Ascending aorta (tissue), 2 donors: ENCODE data around the gene ST8SIA1. TPM values are rescaled to one million over a fixed set of nuclear protein-coding genes. Genes with fewer than 3 reads are reported as not detected.

Experiments used
- DNase-seq, 2 donors: peaks; one replicate each; pipeline ENCODE4 v3.0.0-alpha.2; 2019; ENCODE audit warnings: low spot score in 2 of 2
- H3K27ac ChIP-seq, 2 donors: fragments of 200-600 bp; sonication (generic); one replicate each; pipeline ENCODE4 v1.5.1; 2016 to 2017; ENCODE audit warnings: mild to moderate bottlenecking in 1 of 2
- H3K27me3 ChIP-seq: fragments of 200-600 bp; sonication (generic); one replicate; pipeline ENCODE4 v1.5.1; 2017
- H3K36me3 ChIP-seq, 2 donors: fragments of 200-600 bp; sonication (generic); one replicate each; pipeline ENCODE4 v1.5.1; 2016
- H3K4me1 ChIP-seq, 2 donors: fragments of 200-600 bp; sonication (generic); one replicate each; pipeline ENCODE4 v1.5.1; 2016 to 2017; ENCODE audit warnings: mild to moderate bottlenecking in 1 of 2
- H3K4me3 ChIP-seq, 2 donors: fragments of 200-600 bp; sonication (generic); one replicate each; pipeline ENCODE4 v1.5.1; 2016 to 2017; ENCODE audit warnings: mild to moderate bottlenecking in 1 of 2
- H3K9me3 ChIP-seq, 2 donors: fragments of 200-600 bp; sonication (generic); one replicate each; pipeline ENCODE4 v1.5.1; 2016
- intact Hi-C: fragments of 100-400 bp; cut with DNase I; formaldehyde crosslinking; loops from one replicate; pipeline ENCODE4 v1.15.1; 2023
- total RNA-seq: library from RNA; depleted of rRNA; stranded (reverse); fragments of >200 nt; gene quantifications from one replicate; pipeline ENCODE4 v1.1.0, GENCODE V29; 2016
- TF ChIP-seq, protein P1 (sequence below), 3 experiments: fragments of 200-600 bp in 2 of 3; fragments of 450-650 bp in 1 of 3; sonication (generic) in 2 of 3; IDR thresholded peaks; one replicate each; pipeline ENCODE4 v1.5.1; 2016 to 2019; ENCODE audit warnings: antibody characterized with exemption in 3 of 3, mild to moderate bottlenecking in 1 of 3, moderate library complexity in 1 of 3

The ST8SIA1 gene
- total RNA-seq, 1 donor from 2014 or later, result 9.7 TPM

DNA sequence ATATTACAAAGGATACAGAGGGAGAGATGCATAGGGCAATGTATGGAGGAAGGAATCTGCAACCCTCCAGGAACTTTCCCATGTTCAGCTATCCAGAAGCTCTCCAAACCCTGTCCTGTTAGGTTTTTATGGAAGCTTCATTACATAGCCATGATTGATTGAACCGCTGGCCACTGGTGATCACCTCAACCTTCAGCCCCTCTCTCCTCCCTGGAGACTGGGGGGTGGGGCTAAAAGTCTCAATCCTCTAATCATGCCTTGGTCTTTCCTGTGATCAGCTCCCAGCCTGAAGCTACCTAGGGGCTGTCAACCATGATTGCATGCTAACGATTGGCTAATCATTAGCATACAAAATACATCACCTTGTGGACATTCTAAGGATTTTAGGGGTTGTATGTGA is 123.4 kb downstream of the ST8SIA1 start:
- TF ChIP-seq, protein P1, sequence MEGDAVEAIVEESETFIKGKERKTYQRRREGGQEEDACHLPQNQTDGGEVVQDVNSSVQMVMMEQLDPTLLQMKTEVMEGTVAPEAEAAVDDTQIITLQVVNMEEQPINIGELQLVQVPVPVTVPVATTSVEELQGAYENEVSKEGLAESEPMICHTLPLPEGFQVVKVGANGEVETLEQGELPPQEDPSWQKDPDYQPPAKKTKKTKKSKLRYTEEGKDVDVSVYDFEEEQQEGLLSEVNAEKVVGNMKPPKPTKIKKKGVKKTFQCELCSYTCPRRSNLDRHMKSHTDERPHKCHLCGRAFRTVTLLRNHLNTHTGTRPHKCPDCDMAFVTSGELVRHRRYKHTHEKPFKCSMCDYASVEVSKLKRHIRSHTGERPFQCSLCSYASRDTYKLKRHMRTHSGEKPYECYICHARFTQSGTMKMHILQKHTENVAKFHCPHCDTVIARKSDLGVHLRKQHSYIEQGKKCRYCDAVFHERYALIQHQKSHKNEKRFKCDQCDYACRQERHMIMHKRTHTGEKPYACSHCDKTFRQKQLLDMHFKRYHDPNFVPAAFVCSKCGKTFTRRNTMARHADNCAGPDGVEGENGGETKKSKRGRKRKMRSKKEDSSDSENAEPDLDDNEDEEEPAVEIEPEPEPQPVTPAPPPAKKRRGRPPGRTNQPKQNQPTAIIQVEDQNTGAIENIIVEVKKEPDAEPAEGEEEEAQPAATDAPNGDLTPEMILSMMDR (IDR thresholded peaks at IDR 0.05), result no peak
- no peak for DNase-seq

DNA sequence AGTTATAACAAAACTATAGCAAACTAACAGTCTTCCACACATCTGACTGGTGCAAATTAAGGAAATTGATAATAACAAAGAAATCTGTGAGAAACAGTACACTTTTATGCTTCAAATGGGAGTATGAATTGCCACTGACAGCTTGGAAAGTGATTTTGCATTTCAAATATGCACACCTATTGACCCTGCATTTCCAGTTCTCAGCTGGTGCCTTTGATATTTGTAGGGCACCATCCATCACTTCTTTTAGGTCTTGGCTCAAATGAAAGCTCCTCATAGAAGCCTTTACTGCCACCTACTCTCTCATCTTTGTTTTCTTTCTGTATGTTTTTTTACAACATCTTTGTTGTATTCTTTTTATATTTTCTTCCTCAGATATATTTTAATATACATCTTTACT is 125.1 kb downstream of the ST8SIA1 start:
- TF ChIP-seq, protein P1 (IDR thresholded peaks at IDR 0.05), result no peak
- no peaks in the 10 kb centered on the region for H3K4me1 ChIP-seq
- no peaks in the 10 kb centered on the region for H3K27me3 ChIP-seq
- no peak overlapping the region for H3K27ac ChIP-seq
- no peaks in the 10 kb centered on the region for H3K9me3 ChIP-seq
- no peak overlapping the region for H3K4me3 ChIP-seq
- no peak for DNase-seq
- H3K36me3 ChIP-seq, result no peaks in the 10 kb centered on the region
- intact Hi-C loops, result no loop called here

More for the DNA sequence above, 123.4 kb downstream of the ST8SIA1 start:
- Histone ChIP-seq H3K9me3 (no peaks in the 10 kb centered on the region), H3K4me3 (no peak overlapping the region), H3K36me3 (no peaks in the 10 kb centered on the region), H3K27ac (no peak overlapping the region), H3K27me3 (no peaks in the 10 kb centered on the region), H3K4me1 (no peaks in the 10 kb centered on the region)
- intact Hi-C loops, result no loop called here

DNA sequence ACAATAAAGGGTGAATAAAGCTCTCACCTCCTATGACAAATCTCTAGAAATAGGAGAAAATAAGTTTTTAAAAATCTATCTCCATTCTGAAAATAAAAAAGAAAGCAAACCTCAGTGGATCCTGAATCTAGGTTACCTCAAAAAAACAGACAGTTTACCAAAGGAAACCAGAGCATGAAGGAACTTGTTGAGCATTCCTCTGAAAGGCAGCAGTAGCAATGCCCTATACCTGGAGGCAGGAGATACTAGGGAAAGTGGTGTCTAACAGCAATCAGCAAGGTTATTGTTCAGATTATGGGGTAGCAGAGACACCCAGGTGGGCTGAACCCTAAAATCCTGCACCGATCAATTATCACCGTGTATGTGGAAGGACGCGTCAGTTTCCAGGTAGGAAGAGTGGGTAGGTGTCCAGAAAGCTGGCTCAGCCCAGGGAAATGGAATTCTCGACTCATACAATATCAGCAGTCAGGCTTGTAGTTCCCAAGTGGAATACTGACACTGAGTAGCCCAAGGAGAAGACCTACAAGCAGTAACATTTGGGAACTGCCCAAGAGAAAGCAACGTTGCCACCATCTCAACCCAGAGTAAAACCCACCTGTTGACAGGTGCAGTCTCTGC is 128.3 kb downstream of the ST8SIA1 start:
- no peak overlapping the region for H3K4me3 ChIP-seq
- intact Hi-C loops, result no loop called here
- DNase-seq, result no peak
- no peaks in the 10 kb centered on the region for H3K9me3 ChIP-seq
- no peaks in the 10 kb centered on the region for H3K27me3 ChIP-seq
- H3K36me3 ChIP-seq, result no peaks in the 10 kb centered on the region
- TF ChIP-seq, protein P1 (IDR thresholded peaks at IDR 0.05), result no peak
- H3K4me1 ChIP-seq, result no peaks in the 10 kb centered on the region
- no peak overlapping the region for H3K27ac ChIP-seq

DNA sequence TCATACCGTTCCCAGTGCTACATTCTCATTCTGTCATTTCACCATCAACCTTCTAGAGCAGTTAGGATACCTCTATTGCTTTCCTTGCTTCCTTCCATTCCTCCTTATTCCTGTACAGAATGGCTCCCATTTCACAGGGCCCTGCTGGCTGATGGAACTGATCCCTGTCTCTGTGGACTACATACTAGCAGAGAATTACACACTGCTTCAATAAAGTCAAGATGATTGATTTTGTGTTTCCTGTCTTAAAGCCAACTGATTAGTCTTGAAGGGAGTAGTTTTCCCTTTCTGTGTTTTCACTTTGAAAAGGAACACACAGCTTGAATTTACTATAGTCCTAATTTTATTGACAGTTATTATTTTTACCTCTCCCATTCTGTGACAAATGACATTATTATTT is 130.1 kb downstream of the ST8SIA1 start:
- Histone ChIP-seq H3K9me3 (no peaks in the 10 kb centered on the region), H3K27ac (no peak overlapping the region), H3K36me3 (no peaks in the 10 kb centered on the region), H3K27me3 (no peaks in the 10 kb centered on the region), H3K4me3 (no peak overlapping the region), H3K4me1 (no peaks in the 10 kb centered on the region)
- intact Hi-C loops, result no loop called here
- TF ChIP-seq, protein P1 (IDR thresholded peaks at IDR 0.05), result no peak
- no peak for DNase-seq

DNA sequence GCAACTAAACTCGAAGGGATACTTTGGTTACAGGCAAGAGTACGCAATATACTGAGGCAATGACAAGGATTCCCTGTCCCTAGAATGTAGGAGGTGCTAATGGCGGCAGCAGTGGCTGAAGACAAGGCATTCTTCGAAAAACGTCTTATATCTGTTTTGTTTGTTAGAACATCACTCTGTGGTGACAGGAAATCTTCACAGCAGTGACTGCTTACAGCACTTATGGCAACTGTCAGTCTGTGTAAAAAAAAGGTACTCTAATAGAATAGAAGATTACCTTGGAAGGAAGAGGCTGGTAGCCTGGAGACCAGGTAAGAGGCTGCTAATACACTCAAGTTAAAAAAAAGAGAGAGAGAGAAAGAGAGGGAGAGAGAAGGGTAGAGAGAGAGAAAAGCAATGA is 131.7 kb downstream of the ST8SIA1 start:
- Histone ChIP-seq H3K27ac (no peak overlapping the region), H3K9me3 (no peaks in the 10 kb centered on the region), H3K36me3 (no peaks in the 10 kb centered on the region), H3K4me3 (no peak overlapping the region), H3K4me1 (no peaks in the 10 kb centered on the region), H3K27me3 (no peaks in the 10 kb centered on the region)
- intact Hi-C loops, result no loop called here
- no peak for DNase-seq
- TF ChIP-seq, protein P1 (IDR thresholded peaks at IDR 0.05), result no peak

DNA sequence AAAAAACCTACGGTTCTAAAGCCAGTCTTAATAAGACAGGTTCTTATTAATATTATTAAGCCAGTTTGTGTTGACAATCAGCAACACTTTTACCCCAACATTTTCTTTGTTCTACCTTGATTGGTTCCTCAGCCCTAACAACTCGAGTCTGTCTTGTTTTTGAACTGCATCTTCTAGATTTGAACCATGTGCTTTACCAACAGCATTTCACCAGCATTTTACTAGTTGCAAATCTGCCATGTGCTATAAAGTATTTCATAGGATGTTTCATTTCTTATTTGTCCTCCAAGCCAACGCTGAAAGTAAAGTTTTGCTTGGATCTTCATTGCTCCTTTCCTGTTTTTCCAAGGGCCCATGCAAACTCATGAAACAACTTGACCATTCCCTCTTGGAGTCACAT is 133.4 kb downstream of the ST8SIA1 start:
- Histone ChIP-seq H3K27me3 (no peaks in the 10 kb centered on the region), H3K27ac (no peak overlapping the region), H3K4me3 (no peak overlapping the region), H3K36me3 (no peaks in the 10 kb centered on the region), H3K9me3 (no peaks in the 10 kb centered on the region), H3K4me1 (no peaks in the 10 kb centered on the region)
- TF ChIP-seq, protein P1 (IDR thresholded peaks at IDR 0.05), result no peak
- DNase-seq, result no peak
- intact Hi-C loops, result no loop called here
